Fibroblast of pulmonary artery (primary cell): Measurements from ENCODE around the gene STX3.

Experiments
- DNase-seq: peaks from one replicate; pipeline ENCODE4 v3.0.0-alpha.2; 2010; ENCODE audit warnings: low read depth
- H3K4me3 ChIP-seq: replicated peaks from 2 replicates; pipeline ENCODE4 v1.5.1; 2011; ENCODE audit warnings: low read depth, mild to moderate bottlenecking, control low read depth, low read length, moderate library complexity
- TF ChIP-seq, protein P1 (sequence below): IDR thresholded peaks from 2 replicates; pipeline ENCODE4 v1.5.1; 2011; ENCODE audit warnings: mild to moderate bottlenecking, control low read depth, low read length, inconsistent platforms; ENCODE audit errors: missing control alignments

Gene STX3

GRCh38 chr11:59801160-59801706, 46.1 kb downstream of the STX3 start:
- H3K4me3 ChIP-seq = no peak overlapping the region
- TF ChIP-seq, protein P1, sequence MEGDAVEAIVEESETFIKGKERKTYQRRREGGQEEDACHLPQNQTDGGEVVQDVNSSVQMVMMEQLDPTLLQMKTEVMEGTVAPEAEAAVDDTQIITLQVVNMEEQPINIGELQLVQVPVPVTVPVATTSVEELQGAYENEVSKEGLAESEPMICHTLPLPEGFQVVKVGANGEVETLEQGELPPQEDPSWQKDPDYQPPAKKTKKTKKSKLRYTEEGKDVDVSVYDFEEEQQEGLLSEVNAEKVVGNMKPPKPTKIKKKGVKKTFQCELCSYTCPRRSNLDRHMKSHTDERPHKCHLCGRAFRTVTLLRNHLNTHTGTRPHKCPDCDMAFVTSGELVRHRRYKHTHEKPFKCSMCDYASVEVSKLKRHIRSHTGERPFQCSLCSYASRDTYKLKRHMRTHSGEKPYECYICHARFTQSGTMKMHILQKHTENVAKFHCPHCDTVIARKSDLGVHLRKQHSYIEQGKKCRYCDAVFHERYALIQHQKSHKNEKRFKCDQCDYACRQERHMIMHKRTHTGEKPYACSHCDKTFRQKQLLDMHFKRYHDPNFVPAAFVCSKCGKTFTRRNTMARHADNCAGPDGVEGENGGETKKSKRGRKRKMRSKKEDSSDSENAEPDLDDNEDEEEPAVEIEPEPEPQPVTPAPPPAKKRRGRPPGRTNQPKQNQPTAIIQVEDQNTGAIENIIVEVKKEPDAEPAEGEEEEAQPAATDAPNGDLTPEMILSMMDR = no peak
- DNase-seq = no peak

- H3K4me3 ChIP-seq = no peak overlapping the region
- peak; percentile 60 for DNase-seq
- TF ChIP-seq, protein P1 = no peak
These were observed 46.9 kb downstream of the STX3 start for GRCh38 chr11:59801981-59802638.

GRCh38 chr11:59802639-59803176, 47.5 kb downstream of the STX3 start:
- TF ChIP-seq, protein P1 = peak; percentile 55
- no peak overlapping the region for H3K4me3 ChIP-seq
- DNase-seq = peak; percentile 76

DNA sequence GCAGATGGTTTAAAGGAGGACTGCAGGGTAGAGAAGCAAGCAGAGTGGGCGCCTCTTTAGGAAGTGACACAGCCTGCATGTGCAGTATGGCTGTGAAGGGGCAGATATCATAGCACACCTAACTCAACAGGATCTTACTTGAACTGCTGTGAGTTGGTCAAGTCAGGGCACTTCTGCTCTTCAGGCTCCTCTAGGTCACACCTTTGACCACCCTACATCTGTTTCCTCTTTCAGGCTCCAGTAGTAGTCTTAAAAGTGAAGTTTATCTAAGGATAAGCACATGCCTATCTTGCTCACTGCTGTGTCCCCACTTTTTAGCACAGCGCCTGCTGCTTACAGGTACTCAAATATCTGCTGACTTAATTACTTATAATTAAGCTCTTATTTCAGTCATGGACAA, 48.9 kb downstream of the STX3 start:
- DNase-seq = no peak
- TF ChIP-seq, protein P1 = no peak
- H3K4me3 ChIP-seq = no peak overlapping the region

- DNase-seq = no peak
- TF ChIP-seq, protein P1 = no peak
- H3K4me3 ChIP-seq = no peak overlapping the region
These were observed 52.0 kb downstream of the STX3 start for GRCh38 chr11:59807047-59807610.

GRCh38 chr11:59810189-59810910, 55.2 kb downstream of the STX3 start, which contains the start of gene MRPL16:
Gene MRPL16, minus strand, starts transcription at chr11:59810778. Its CDS starts 120 bp downstream, at chr11:59810658.
- DNase-seq = peak; percentile 91
- H3K4me3 ChIP-seq = peak within 1 kb of the TSS; percentile 86
- TF ChIP-seq, protein P1 = no peak
